ENCODE data around the gene PRR23A. TPM values are rescaled to one million over a fixed set of nuclear protein-coding genes. Genes with fewer than 3 reads are reported as not detected.

Gene PRR23A
- total RNA-seq, 6 experiments from 2014 or later = not detected

DNA sequence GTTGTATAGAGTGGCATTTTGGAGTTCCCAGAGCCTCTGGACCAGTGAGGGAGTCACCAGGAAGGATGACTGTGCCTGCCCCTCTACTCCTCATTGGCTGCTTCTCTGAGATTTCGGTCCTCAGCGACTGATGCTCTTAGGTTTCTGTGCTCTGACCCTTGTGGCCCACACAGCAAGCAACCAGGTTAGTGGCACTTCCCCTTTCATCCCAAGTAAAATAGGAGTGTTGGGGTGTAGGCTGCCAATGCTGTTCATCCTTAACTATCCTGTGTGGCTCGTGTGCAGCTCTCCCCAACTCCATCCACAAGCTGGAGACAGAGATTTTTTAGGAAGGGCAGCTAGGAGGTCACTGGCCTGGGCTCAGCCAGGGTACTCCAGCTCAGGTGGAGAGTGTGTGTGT is 21.3 kb downstream of the PRR23A start:
- Mint-ChIP-seq H3K27ac (no peak overlapping the region), H3K4me3 (no peak overlapping the region), H3K9me3 (no peaks in the 10 kb centered on the region), H3K4me1 (ENCODE audit: low read depth) (no peaks in the 10 kb centered on the region), H3K36me3 (ENCODE audit: low read depth) (no peaks in the 10 kb centered on the region), H3K27me3 (ENCODE audit: insufficient read depth) (peaks cover 16% of the 10 kb centered on the region)
- no peak for DNase-seq
- TF ChIP-seq, protein P1, sequence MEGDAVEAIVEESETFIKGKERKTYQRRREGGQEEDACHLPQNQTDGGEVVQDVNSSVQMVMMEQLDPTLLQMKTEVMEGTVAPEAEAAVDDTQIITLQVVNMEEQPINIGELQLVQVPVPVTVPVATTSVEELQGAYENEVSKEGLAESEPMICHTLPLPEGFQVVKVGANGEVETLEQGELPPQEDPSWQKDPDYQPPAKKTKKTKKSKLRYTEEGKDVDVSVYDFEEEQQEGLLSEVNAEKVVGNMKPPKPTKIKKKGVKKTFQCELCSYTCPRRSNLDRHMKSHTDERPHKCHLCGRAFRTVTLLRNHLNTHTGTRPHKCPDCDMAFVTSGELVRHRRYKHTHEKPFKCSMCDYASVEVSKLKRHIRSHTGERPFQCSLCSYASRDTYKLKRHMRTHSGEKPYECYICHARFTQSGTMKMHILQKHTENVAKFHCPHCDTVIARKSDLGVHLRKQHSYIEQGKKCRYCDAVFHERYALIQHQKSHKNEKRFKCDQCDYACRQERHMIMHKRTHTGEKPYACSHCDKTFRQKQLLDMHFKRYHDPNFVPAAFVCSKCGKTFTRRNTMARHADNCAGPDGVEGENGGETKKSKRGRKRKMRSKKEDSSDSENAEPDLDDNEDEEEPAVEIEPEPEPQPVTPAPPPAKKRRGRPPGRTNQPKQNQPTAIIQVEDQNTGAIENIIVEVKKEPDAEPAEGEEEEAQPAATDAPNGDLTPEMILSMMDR (IDR thresholded peaks at IDR 0.05) = no peak

DNA sequence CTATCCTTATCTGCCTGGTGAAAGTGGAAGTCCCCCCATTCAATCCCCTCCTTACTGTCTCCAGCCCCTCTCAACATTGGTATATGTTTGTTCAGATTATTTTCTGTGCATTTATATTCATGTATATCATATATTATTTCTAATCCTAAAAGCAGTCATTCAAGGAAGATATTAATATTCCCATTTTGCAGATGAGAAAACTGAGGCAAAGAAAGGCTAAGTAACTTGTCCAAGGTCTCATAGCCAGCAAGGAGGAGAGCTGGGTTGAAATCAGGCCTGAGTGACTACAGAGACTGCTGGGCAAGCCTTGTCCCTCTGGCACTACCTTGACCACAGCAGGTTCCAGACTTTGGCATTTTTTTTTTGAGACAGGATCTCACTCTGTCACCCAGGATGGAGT is 30.0 kb downstream of the PRR23A start:
- H3K27me3 Mint-ChIP-seq (ENCODE audit: insufficient read depth) = peaks cover 21% of the 10 kb centered on the region
- H3K36me3 Mint-ChIP-seq (ENCODE audit: low read depth) = no peaks in the 10 kb centered on the region
- H3K9me3 Mint-ChIP-seq = no peaks in the 10 kb centered on the region
- no peak overlapping the region for H3K27ac Mint-ChIP-seq
- H3K4me3 Mint-ChIP-seq = no peak overlapping the region
- peaks cover 10% of the 10 kb centered on the region for H3K4me1 Mint-ChIP-seq (ENCODE audit: low read depth)
- TF ChIP-seq, protein P1 (IDR thresholded peaks at IDR 0.05) = no peak
- no peak for DNase-seq

DNA sequence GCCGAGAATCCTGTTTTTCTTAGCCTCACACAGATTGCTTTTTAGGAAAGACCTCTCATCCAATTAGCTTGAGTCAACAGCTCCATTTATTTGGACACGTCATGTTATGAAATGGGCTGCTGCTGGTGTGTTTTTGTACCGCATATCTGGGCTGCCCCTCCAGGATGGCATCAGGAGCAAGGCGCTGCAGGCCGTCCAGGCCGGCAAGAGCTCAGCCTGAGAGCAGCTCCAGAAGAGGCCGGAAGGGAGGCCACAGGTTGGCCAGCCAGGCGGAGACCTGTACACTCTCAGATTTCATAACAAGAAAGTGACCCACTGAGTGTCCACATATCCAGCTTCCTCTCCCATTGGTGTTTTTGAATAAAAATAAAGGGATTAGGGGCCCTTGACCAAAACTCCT is 30.7 kb downstream of the PRR23A start:
- DNase-seq = no peak
- Mint-ChIP-seq H3K27ac (no peak overlapping the region), H3K4me3 (no peak overlapping the region), H3K4me1 (ENCODE audit: low read depth) (peaks cover 10% of the 10 kb centered on the region), H3K27me3 (ENCODE audit: insufficient read depth) (peaks cover 25% of the 10 kb centered on the region), H3K36me3 (ENCODE audit: low read depth) (no peaks in the 10 kb centered on the region), H3K9me3 (no peaks in the 10 kb centered on the region)
- TF ChIP-seq, protein P1 (IDR thresholded peaks at IDR 0.05) = no peak

DNA sequence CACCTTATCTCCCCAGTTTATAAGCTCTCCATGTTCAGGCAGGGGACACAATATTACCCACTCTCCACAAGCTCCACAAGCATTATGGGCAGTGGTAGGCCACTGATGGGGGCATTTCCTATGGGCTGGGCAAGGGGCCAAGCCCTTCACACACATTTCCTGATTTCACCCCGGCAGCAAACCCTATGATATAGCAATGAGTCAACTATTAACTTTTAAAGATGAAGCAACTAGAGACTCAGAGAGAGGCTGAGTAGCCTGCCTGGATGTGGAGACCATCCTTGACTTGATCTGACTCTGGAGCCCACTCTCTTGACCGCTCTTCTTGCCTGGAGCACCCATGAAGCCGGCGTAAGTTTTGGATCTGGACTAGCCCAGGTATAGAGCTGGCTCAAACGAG is 31.6 kb downstream of the PRR23A start:
- Mint-ChIP-seq H3K27ac (no peak overlapping the region), H3K4me1 (ENCODE audit: low read depth) (peaks cover 10% of the 10 kb centered on the region), H3K9me3 (no peaks in the 10 kb centered on the region), H3K4me3 (no peak overlapping the region), H3K27me3 (ENCODE audit: insufficient read depth) (peaks cover 29% of the 10 kb centered on the region), H3K36me3 (ENCODE audit: low read depth) (no peaks in the 10 kb centered on the region)
- TF ChIP-seq, protein P1 (IDR thresholded peaks at IDR 0.05) = no peak
- DNase-seq = no peak

DNA sequence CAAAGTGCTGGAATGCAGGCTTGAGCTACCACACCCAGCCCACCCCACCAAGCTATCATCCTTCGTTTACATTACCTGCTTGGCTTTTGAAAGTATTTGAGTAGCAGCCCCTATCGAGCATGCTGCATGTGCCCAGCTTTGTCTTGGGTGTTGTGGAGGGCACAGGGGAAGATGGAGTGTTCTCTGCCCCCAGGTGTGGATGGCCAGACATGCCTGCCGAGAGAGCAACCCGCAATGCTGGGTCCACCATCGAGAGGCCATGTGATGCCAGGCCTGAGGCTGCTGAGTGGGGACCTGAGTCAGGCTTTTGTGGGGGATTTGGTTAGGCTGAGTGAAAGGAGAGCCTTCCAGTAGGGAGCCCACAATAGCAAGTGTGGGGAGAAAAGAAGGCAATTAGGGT is 33.1 kb downstream of the PRR23A start:
- Mint-ChIP-seq H3K9me3 (no peaks in the 10 kb centered on the region), H3K27me3 (ENCODE audit: insufficient read depth) (peaks cover 26% of the 10 kb centered on the region), H3K27ac (no peak overlapping the region), H3K4me1 (ENCODE audit: low read depth) (peaks cover 10% of the 10 kb centered on the region), H3K4me3 (no peak overlapping the region), H3K36me3 (ENCODE audit: low read depth) (no peaks in the 10 kb centered on the region)
- DNase-seq = no peak
- TF ChIP-seq, protein P1 (IDR thresholded peaks at IDR 0.05) = no peak

DNA sequence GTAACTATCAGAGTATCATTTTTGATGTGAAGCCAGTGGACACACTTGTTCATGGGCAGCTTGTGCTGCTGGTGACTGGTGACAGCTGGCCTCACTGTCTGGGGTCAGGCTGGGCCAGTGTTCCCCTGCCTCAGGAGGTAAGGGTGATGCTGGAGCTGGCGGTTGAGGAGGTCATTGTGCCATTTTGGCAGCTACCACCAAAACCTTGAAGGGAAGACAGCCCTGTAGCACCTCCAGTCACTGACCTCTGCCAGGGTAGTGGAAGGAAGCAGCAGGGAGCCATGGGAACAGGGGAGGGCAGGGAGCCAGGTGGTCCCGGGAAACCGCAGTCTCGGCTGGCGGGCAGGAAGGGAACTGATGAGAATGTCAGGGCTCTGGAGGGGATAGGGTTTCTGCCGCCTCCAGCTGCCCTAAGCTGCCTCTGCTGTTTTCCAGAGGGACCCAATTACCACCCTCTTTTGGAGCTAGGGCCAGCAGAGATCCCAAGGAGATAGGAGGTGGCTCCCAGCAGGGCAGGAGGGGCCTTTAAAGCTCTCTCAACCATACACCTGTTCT is 34.2 kb downstream of the PRR23A start:
- Mint-ChIP-seq H3K27me3 (ENCODE audit: insufficient read depth) (peaks cover 22% of the 10 kb centered on the region), H3K9me3 (no peaks in the 10 kb centered on the region), H3K4me3 (no peak overlapping the region), H3K4me1 (ENCODE audit: low read depth) (peaks cover 10% of the 10 kb centered on the region), H3K36me3 (ENCODE audit: low read depth) (no peaks in the 10 kb centered on the region), H3K27ac (no peak overlapping the region)
- TF ChIP-seq, protein P1 (IDR thresholded peaks at IDR 0.05) = no peak
- no peak for DNase-seq
